GM19468 (cell line): ENCODE results near the gene CCDC170.
"Not testable (repeated sequence)": the region's sequence is repeated elsewhere in the genome, so short reads cannot be mapped to it uniquely, and the experiment has no call there.

Experiments used
- ATAC-seq: cut with Tn5 transposase; IDR thresholded peaks from one replicate; pipeline ENCODE4 v1.9.1; 2021; ENCODE audit warnings: mild to moderate bottlenecking, moderate library complexity, moderate number of reproducible peaks; ENCODE audit not compliant: unreplicated experiment; ENCODE audit errors: extremely low read depth

CCDC170 gene

GRCh38 chr6:151493161-151493803 is 535 bp upstream of the CCDC170 start:
- ATAC-seq = no peak

DNA sequence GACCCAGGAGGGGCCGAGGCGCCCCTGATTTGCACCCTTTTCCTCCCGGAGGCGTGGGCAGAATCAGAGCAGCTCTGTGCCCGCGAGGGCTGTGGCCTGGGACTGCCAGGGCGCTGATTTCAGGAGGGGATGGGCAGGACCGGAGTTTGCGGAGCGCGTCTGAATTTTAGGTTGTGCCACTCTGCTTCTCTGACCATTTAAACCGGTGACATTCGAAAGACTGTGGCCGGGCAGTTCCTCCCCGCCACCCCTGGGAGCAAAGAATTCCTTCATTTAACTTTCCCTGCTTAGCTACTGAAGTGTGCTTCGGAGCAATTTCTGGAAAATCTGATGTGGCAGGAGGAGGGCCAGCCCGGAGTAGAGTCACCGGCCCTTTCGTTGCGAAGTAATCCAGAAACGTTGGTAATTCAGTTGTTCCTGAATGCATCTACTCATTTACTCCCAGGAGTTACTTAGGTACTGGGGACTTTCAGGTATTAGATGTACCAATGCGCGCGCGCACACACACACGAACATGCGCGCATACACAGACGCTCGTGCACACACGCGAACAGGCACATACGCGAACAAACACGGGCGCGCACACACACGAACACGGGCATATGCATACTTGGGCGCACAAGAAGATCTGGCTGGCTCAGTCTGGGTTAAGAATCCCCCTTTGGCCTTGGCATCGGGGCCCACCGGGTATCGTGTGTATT is 568 bp downstream of the CCDC170 start:
- ATAC-seq = no peak

DNA sequence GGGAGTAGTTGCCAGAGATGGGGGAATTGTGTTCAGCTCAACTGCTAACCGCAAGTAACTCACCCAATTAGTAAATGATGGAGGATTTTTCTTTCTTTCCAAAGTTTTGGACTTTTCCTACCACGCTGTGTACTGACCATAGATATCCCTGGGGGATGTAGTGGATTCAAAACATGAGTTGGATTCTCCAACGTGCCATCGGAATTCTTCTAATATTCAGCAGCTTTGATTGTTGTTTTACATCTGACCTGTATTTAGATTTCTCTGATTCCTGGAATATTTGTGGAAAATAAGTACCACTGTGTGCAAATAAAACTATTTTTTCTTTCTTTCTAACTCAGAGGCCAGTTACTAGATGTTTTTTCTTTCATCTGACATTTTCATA is 1.1 kb downstream of the CCDC170 start:
- no peak for ATAC-seq

DNA sequence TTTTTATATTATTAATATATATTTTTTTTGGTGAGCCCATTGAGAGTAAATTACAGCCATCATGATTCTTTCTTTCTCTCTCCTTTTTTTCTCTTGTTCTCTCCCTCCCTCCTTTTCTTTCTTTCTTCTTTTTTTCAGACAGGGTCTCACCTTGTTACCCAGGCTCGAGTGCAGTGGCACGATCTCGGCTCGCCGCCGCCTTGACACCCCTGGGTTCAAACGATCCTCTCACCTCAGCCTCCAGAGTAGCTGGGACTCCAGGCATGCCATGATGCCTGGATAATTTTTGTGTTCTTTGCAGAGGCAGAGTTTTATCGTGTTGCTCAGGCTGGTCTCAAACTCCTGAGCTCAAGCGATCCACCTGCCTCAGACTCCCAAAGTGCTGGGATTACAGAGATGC is 1.6 kb downstream of the CCDC170 start:
- ATAC-seq = no peak

DNA sequence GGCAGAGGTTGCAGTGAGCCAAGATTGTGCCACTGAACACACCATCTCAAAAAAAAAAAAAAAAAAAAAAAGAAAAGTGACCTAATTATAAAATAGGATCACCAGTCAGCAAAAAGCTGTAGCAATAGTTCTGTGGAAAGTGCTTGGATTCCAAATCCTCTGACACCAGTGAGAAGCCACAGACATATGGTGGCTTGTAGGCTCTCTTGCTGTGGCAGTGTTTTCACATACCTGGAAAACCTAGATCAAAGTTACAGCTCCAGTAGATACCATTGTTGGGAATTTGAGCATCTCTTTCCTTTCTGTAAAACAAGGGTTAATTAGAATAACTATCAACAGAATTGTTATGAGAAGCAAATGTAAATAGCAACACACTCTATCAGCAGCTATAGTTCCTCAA is 4.1 kb downstream of the CCDC170 start:
- no peak for ATAC-seq

- no peak for ATAC-seq
Measured at GRCh38 chr6:151498327-151498726, 4.5 kb downstream of the CCDC170 start.

- ATAC-seq = no peak
Measured at GRCh38 chr6:151499551-151499950, 5.7 kb downstream of the CCDC170 start.

- ATAC-seq = no peak
Measured at GRCh38 chr6:151501511-151502136, 7.8 kb downstream of the CCDC170 start.

GRCh38 chr6:151502499-151502898 is 8.7 kb downstream of the CCDC170 start:
- ATAC-seq = no peak

GRCh38 chr6:151506761-151507160 is 12.9 kb downstream of the CCDC170 start:
- no peak for ATAC-seq

DNA sequence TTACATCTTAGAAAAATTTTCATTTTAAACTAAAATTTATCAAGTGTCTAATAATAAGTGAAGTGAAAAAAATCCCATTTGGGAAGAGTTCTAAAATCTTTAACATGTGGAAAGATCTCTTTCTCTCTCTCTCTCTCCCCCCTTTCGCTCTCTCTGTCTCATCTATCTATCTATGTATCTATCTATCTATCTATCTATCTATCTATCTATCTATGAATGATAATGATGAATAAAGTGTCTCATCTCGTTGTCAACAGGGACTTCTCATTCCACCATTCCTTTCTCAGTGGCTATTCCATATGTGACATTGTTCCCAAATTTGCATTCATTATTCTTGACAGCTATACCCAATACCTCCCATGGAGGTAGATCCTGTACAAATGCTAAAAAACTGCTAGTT is 15.2 kb downstream of the CCDC170 start:
- ATAC-seq = no peak

GRCh38 chr6:151512481-151512880 is 18.7 kb downstream of the CCDC170 start:
- no peak for ATAC-seq

GRCh38 chr6:151514000-151514730 is 20.3 kb downstream of the CCDC170 start:
- ATAC-seq = no peak

- ATAC-seq = not testable (repeated sequence)
Measured at GRCh38 chr6:151518992-151519391, 25.2 kb downstream of the CCDC170 start.

DNA sequence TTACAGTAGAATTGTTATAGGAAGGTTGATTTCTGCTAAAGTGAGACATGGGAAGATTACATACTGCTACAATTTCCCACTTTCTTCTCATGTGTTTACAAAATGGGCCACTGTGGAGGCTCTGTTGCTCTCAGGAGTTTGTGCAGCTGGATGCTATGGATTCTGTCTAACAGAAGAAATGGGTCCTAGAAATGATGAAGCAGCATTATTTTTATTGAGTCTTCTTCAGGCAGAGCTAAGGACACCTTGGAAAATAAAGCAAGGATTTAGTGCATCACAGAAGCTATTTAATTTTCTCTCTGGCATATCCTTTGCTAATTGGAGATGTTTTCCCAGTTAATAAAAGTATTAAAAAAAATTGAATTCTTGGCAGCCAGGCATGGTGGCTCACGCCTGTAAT is 29.2 kb downstream of the CCDC170 start:
- no peak for ATAC-seq

- no peak for ATAC-seq
Measured at GRCh38 chr6:151524059-151524458, 30.2 kb downstream of the CCDC170 start.

DNA sequence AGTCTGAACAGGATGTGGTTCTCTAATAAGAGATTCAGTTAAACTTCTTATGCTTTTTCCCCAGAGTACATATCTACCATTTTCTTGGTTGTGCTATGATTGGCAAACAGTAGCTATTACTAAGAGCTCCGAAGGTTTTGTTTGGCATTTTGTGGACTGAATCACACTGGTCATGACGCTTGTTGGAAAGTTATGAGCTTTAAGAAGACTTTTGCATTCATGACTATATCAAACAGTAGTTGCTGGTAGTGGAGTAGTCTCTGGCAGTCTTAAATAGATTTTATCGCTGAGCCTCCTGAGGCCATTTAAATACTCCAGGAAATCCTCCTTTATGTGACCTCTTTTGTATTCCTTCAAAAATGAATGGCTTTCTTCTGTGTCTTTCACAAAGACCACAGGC is 40.8 kb downstream of the CCDC170 start:
- ATAC-seq = no peak

GRCh38 chr6:151535476-151536187 is 41.8 kb downstream of the CCDC170 start:
- no peak for ATAC-seq

DNA sequence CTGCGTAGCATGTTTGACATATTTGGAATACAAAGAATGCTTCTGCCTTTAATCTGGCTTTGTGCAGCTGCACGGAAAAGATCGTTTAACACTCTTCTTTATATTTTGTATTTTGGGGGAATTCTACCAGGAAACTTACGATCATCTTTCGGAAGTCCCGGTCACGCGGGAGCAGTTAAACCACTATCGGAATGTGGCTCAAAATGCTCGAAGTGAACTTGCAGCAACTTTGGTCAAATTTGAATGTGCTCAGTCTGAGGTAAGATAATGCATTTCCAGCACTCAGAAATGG is 42.3 kb downstream of the CCDC170 start:
- ATAC-seq = no peak

DNA sequence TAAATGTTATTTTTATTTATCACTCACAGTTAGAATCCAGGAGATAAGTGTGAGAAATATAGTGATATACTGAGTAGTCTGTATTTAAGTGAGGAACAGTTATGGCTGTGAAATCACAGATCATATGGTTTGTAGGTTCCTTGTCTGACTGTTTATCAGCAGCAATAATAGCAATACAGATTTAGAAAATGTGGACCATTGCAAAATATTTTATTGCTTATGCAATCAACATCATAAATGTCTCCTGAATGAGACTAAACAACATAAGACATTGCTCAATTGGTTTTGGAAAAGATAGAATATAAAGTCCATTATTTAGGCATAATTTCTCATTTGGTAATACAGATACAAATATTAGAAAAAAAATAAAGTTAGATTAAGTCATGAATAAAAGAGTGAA is 43.7 kb downstream of the CCDC170 start:
- no peak for ATAC-seq
